Kasumi-1 (cell line): ENCODE data around the gene PCDHGA1.

Experiments used
- DNase-seq, 2 experiments: peaks; one replicate each; lab custom pipeline; 2025; lab: John Stamatoyannopoulos, UW

Gene PCDHGA1

GRCh38 chr5:141441571-141442170, 111.4 kb downstream of the PCDHGA1 start:
- DNase-seq, result no peak

GRCh38 chr5:141465351-141465750, 135.0 kb downstream of the PCDHGA1 start:
- no peak for DNase-seq

GRCh38 chr5:141475625-141476131, 145.4 kb downstream of the PCDHGA1 start, which contains the start of gene PCDHGC3:
Gene PCDHGC3 (plus strand): TSS chr5:141475966. CDS start chr5:141476117, 151 bp downstream.
- peak; percentile 88 for DNase-seq

GRCh38 chr5:141476132-141476911, 146.0 kb downstream of the PCDHGA1 start:
- peak; percentile 54 for DNase-seq

GRCh38 chr5:141477044-141477575, 146.8 kb downstream of the PCDHGA1 start:
- DNase-seq, result no peak

GRCh38 chr5:141477815-141478214, 147.5 kb downstream of the PCDHGA1 start:
- DNase-seq, result no peak

GRCh38 chr5:141478321-141478945, 148.1 kb downstream of the PCDHGA1 start:
- DNase-seq, result no peak

GRCh38 chr5:141479776-141480175, 149.5 kb downstream of the PCDHGA1 start:
- peak in 1 of 2 experiments; percentile 6 for DNase-seq

GRCh38 chr5:141483902-141484301, 153.6 kb downstream of the PCDHGA1 start:
- no peak for DNase-seq

- no peak for DNase-seq
Measured at GRCh38 chr5:141484310-141484640, 154.0 kb downstream of the PCDHGA1 start.

GRCh38 chr5:141484641-141485311, 154.5 kb downstream of the PCDHGA1 start, which contains the start of gene PCDHGC4:
Gene PCDHGC4 (plus strand): TSS chr5:141485030. CDS start chr5:141485174, 144 bp downstream.
- DNase-seq, result no peak

- no peak for DNase-seq
Measured at GRCh38 chr5:141485321-141486055, 155.2 kb downstream of the PCDHGA1 start.

- no peak for DNase-seq
Measured at GRCh38 chr5:141486091-141486490, 155.8 kb downstream of the PCDHGA1 start.

GRCh38 chr5:141487131-141487530, 156.8 kb downstream of the PCDHGA1 start:
- DNase-seq, result no peak

- no peak for DNase-seq
Measured at GRCh38 chr5:141488591-141489561, 158.6 kb downstream of the PCDHGA1 start, which contains the start of gene PCDHGC5. Gene PCDHGC5 (plus strand): TSS chr5:141489081. CDS start chr5:141489241, 160 bp downstream.

GRCh38 chr5:141489841-141490240, 159.5 kb downstream of the PCDHGA1 start:
- DNase-seq, result no peak

GRCh38 chr5:141490271-141490670, 160.0 kb downstream of the PCDHGA1 start:
- DNase-seq, result no peak

- no peak for DNase-seq
Measured at GRCh38 chr5:141490771-141491170, 160.5 kb downstream of the PCDHGA1 start.

- DNase-seq, result no peak
Measured at GRCh38 chr5:141491323-141492167, 161.2 kb downstream of the PCDHGA1 start.
